Gastrocnemius medialis (tissue), 4 donors: ENCODE data around the gene SPTLC3.

Experiments
- POLR2A ChIP-seq, 2 donors: fragments of 450-650 bp; IDR thresholded peaks; one replicate each; pipeline ENCODE4 v1.6.1; 2017; ENCODE audit warnings: antibody characterized with exemption in 2 of 2, mild to moderate bottlenecking in 2 of 2, moderate library complexity in 2 of 2
- TF ChIP-seq, protein P1 (sequence below), 5 experiments: fragments of 450-650 bp in 3 of 5; fragments of 200-600 bp in 2 of 5; sonication (generic) in 2 of 5; IDR thresholded peaks in 4 of 5; conservative IDR thresholded peaks in 1 of 5; 1 replicate in 4 of 5; 2 replicates in 1 of 5; pipeline ENCODE4 v1.5.1; 2016 to 2019; ENCODE audit warnings: antibody characterized with exemption in 5 of 5, mild to moderate bottlenecking in 3 of 5, moderate library complexity in 3 of 5

DNA sequence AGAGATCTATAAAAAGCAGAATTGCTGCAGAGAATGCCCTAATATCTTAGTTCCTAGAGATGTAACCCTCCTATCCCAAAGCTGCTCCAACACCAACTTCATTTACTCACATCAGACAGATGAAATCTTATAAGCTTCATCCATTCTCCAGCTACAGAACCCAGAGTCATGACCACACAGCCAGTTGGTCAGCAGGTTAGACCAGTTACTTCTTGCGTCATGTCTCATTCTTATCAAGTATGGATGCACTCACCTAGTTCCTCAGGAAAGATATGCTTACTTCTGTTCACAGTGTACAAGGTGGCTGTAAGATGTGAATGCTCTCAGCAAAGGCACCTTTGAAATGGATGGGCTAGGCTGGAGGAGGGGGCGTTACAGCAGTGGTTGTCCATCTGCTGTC is 164.4 kb downstream of the SPTLC3 start:
- TF ChIP-seq, protein P1, sequence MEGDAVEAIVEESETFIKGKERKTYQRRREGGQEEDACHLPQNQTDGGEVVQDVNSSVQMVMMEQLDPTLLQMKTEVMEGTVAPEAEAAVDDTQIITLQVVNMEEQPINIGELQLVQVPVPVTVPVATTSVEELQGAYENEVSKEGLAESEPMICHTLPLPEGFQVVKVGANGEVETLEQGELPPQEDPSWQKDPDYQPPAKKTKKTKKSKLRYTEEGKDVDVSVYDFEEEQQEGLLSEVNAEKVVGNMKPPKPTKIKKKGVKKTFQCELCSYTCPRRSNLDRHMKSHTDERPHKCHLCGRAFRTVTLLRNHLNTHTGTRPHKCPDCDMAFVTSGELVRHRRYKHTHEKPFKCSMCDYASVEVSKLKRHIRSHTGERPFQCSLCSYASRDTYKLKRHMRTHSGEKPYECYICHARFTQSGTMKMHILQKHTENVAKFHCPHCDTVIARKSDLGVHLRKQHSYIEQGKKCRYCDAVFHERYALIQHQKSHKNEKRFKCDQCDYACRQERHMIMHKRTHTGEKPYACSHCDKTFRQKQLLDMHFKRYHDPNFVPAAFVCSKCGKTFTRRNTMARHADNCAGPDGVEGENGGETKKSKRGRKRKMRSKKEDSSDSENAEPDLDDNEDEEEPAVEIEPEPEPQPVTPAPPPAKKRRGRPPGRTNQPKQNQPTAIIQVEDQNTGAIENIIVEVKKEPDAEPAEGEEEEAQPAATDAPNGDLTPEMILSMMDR (IDR thresholded peaks at IDR 0.05 in 4 of 5, conservative IDR thresholded peaks at IDR 0.05 in 1 of 5) = no peak
- no peak for TF ChIP-seq POLR2A (IDR thresholded peaks at IDR 0.05)
